Esophagus squamous epithelium (tissue), 4 donors: ENCODE data around the gene FAS.

Experiments
- CTCF ChIP-seq, 6 experiments: fragments of 450-650 bp in 4 of 6; fragments of 200-600 bp in 2 of 6; sonication (generic) in 2 of 6; IDR thresholded peaks; one replicate each; pipeline ENCODE4 v1.5.1; 2016 to 2019; ENCODE audit warnings: antibody characterized with exemption in 6 of 6, mild to moderate bottlenecking in 4 of 6, moderate library complexity in 4 of 6
- POLR2A ChIP-seq, 4 donors: fragments of 450-650 bp; IDR thresholded peaks; one replicate each; pipeline ENCODE4 v1.6.1; 2017; ENCODE audit warnings: antibody characterized with exemption in 4 of 4, mild to moderate bottlenecking in 4 of 4, moderate library complexity in 3 of 4

- TF ChIP-seq POLR2A (IDR thresholded peaks at IDR 0.05) (no peak), CTCF (IDR thresholded peaks at IDR 0.05) (no peak)
These were observed 11.0 kb upstream of the FAS start for GRCh38 chr10:88979603-88980002.
